Measurements from ENCODE around the gene EPS15.

DNA sequence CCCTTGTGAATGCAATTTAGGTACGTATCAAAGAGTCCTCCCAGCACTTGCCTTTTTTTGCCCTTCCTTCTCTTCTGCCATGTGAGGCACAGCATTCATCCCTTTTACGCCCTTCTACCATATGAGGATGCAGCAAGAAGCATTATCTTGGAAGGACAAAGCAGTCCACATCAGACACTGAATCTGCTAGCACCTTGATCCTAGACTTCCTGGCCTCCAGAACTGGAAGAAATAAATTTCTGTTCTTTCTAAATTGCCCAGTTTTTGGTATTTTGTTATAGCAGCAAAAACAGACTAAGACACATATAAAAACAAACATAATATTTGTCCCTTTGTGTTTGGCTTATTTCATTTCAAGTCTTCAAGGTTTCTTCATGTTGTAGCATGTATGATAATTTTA lies 20.1 kb downstream of the EPS15 start:
- TF ChIP-seq, protein P1, sequence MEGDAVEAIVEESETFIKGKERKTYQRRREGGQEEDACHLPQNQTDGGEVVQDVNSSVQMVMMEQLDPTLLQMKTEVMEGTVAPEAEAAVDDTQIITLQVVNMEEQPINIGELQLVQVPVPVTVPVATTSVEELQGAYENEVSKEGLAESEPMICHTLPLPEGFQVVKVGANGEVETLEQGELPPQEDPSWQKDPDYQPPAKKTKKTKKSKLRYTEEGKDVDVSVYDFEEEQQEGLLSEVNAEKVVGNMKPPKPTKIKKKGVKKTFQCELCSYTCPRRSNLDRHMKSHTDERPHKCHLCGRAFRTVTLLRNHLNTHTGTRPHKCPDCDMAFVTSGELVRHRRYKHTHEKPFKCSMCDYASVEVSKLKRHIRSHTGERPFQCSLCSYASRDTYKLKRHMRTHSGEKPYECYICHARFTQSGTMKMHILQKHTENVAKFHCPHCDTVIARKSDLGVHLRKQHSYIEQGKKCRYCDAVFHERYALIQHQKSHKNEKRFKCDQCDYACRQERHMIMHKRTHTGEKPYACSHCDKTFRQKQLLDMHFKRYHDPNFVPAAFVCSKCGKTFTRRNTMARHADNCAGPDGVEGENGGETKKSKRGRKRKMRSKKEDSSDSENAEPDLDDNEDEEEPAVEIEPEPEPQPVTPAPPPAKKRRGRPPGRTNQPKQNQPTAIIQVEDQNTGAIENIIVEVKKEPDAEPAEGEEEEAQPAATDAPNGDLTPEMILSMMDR (conservative IDR thresholded peaks at IDR 0.05; ENCODE audit: low read length) = no peak
- no peak for TF ChIP-seq EZH2phosphoT487 (IDR thresholded peaks at IDR 0.05; ENCODE audit: borderline replicate concordance)

Data from Loucy (cell line).